ENCODE measurements around the gene BRD1.

GRCh38 chr22:49873228-49873940 is 45.7 kb upstream of the BRD1 start:
- TF ChIP-seq EZH2 (IDR thresholded peaks at IDR 0.05; ENCODE audit: insufficient read depth, low read length), result no peak
- no peak for TF ChIP-seq CTCF (IDR thresholded peaks at IDR 0.05; ENCODE audit: insufficient read depth, low read depth, low read length)

All from astrocyte (in vitro differentiated cells and primary cell).